IgD-negative memory B cell (primary cell): ENCODE measurements around the gene RAB40C. TPM values are rescaled to one million over a fixed set of nuclear protein-coding genes. Genes with fewer than 3 reads are reported as not detected.

Experiments
- H3K27ac Mint-ChIP-seq, 3 donors: one replicate each; pipeline ENCODE4 v1.8.0; 2020 to 2022; ENCODE audit warnings: mild to moderate bottlenecking in 3 of 3, mixed read lengths in 3 of 3, moderate library complexity in 1 of 3
- H3K27me3 Mint-ChIP-seq: one replicate; pipeline ENCODE4 v1.8.0; 2021; ENCODE audit warnings: mixed read lengths
- H3K36me3 Mint-ChIP-seq: one replicate; pipeline ENCODE4 v1.8.0; 2020; ENCODE audit warnings: mild to moderate bottlenecking, mixed read lengths
- H3K4me1 Mint-ChIP-seq, 3 donors: one replicate each; pipeline ENCODE4 v1.8.0; 2020 to 2022; ENCODE audit warnings: mixed read lengths in 3 of 3, mild to moderate bottlenecking in 1 of 3
- H3K4me3 Mint-ChIP-seq, 4 donors: one replicate each; pipeline ENCODE4 v1.8.0; 2020 to 2022; ENCODE audit warnings: mild to moderate bottlenecking in 4 of 4, mixed read lengths in 4 of 4, moderate library complexity in 3 of 4
- H3K9me3 Mint-ChIP-seq, 3 donors: one replicate each; pipeline ENCODE4 v1.8.0; 2020 to 2021; ENCODE audit warnings: mixed read lengths in 3 of 3, mild to moderate bottlenecking in 1 of 3
- polyA plus RNA-seq: library from polyadenylated mRNA; unstranded; fragments of 300-500 nt; fragmentation: Illumina TruSeq; gene quantifications from one replicate; pipeline ENCODE4 v1.2.3, GENCODE V29; 2021

Gene RAB40C
- polyA plus RNA-seq, 1 donor from 2014 or later = 14.7 TPM

- no peaks in the 10 kb centered on the region for H3K36me3 Mint-ChIP-seq
- peak overlapping the region; percentile 45 to 86 (median 62) for H3K4me3 Mint-ChIP-seq
- no peaks in the 10 kb centered on the region for H3K27me3 Mint-ChIP-seq
- no peaks in the 10 kb centered on the region for H3K9me3 Mint-ChIP-seq
- H3K27ac Mint-ChIP-seq = peak overlapping the region in 1 of 3 donors; percentile 10
- peaks cover 3 to 5% (median 4%) of the 10 kb centered on the region in 3 donors for H3K4me1 Mint-ChIP-seq
These were observed 78.8 kb downstream of the RAB40C start for GRCh38 chr16:668519-669171.

- Mint-ChIP-seq H3K4me3 (peak overlapping the region in 2 of 4 donors; percentile 17 to 58), H3K27me3 (no peaks in the 10 kb centered on the region), H3K36me3 (no peaks in the 10 kb centered on the region), H3K4me1 (peaks cover 3 to 5% (median 4%) of the 10 kb centered on the region in 3 donors), H3K9me3 (no peaks in the 10 kb centered on the region), H3K27ac (peak overlapping the region in 1 of 3 donors; percentile 39)
These were observed 79.8 kb downstream of the RAB40C start for GRCh38 chr16:669666-670065.

- Mint-ChIP-seq H3K36me3 (no peaks in the 10 kb centered on the region), H3K9me3 (no peaks in the 10 kb centered on the region), H3K27me3 (peaks cover 2% of the 10 kb centered on the region), H3K27ac (peak overlapping the region in 1 of 3 donors; percentile 39), H3K4me1 (peaks cover 3 to 5% (median 4%) of the 10 kb centered on the region in 3 donors), H3K4me3 (peak overlapping the region in 1 of 4 donors; percentile 78)
These were observed 80.9 kb downstream of the RAB40C start for GRCh38 chr16:670485-671352.

- H3K4me1 Mint-ChIP-seq = peaks cover 3 to 5% (median 4%) of the 10 kb centered on the region in 3 donors
- H3K36me3 Mint-ChIP-seq = no peaks in the 10 kb centered on the region
- H3K27me3 Mint-ChIP-seq = peaks cover 2% of the 10 kb centered on the region
- H3K27ac Mint-ChIP-seq = no peak overlapping the region
- no peaks in the 10 kb centered on the region for H3K9me3 Mint-ChIP-seq
- H3K4me3 Mint-ChIP-seq = peak overlapping the region in 1 of 4 donors; percentile 78
These were observed 81.7 kb downstream of the RAB40C start for GRCh38 chr16:671353-672131.

- no peak overlapping the region for H3K4me3 Mint-ChIP-seq
These were observed 82.5 kb downstream of the RAB40C start for GRCh38 chr16:672371-672770.

GRCh38 chr16:672851-673250 lies 83.0 kb downstream of the RAB40C start:
- no peaks in the 10 kb centered on the region for H3K9me3 Mint-ChIP-seq
- H3K36me3 Mint-ChIP-seq = no peaks in the 10 kb centered on the region
- peak overlapping the region in 1 of 3 donors; percentile 12 for H3K27ac Mint-ChIP-seq
- peaks cover 0 to 5% (median 4%) of the 10 kb centered on the region in 3 donors for H3K4me1 Mint-ChIP-seq
- H3K4me3 Mint-ChIP-seq = peak overlapping the region in 1 of 4 donors; percentile 38
- peaks cover 5% of the 10 kb centered on the region for H3K27me3 Mint-ChIP-seq

More at GRCh38 chr16:672371-672770, 82.5 kb downstream of the RAB40C start:
- Mint-ChIP-seq H3K36me3 (no peaks in the 10 kb centered on the region), H3K27ac (peak overlapping the region in 1 of 3 donors; percentile 12), H3K9me3 (no peaks in the 10 kb centered on the region), H3K27me3 (peaks cover 5% of the 10 kb centered on the region), H3K4me1 (peaks cover 3 to 9% (median 8%) of the 10 kb centered on the region in 3 donors)

- Mint-ChIP-seq H3K27ac (no peak overlapping the region), H3K4me1 (peaks cover 0 to 5% (median 3%) of the 10 kb centered on the region in 3 donors), H3K27me3 (peaks cover 5% of the 10 kb centered on the region), H3K4me3 (peak overlapping the region in 1 of 4 donors; percentile 29), H3K36me3 (no peaks in the 10 kb centered on the region), H3K9me3 (no peaks in the 10 kb centered on the region)
These were observed 83.6 kb downstream of the RAB40C start for GRCh38 chr16:673399-673991.

- Mint-ChIP-seq H3K4me1 (peaks cover 0 to 9% (median 7%) of the 10 kb centered on the region in 3 donors), H3K27ac (peak overlapping the region in 2 of 3 donors; percentile 42 to 77), H3K9me3 (no peaks in the 10 kb centered on the region), H3K36me3 (no peaks in the 10 kb centered on the region), H3K27me3 (peaks cover 5% of the 10 kb centered on the region), H3K4me3 (peak overlapping the region in 2 of 4 donors; percentile 14 to 35)
These were observed 84.5 kb downstream of the RAB40C start for GRCh38 chr16:674214-674881.

GRCh38 chr16:674968-675883 lies 85.4 kb downstream of the RAB40C start, which contains the start of gene RHBDL1:
RHBDL1 (plus strand) TSS chr16:675671; CDS start chr16:675791, 120 bp downstream.
- H3K36me3 Mint-ChIP-seq = no peaks in the 10 kb centered on the region
- H3K9me3 Mint-ChIP-seq = no peaks in the 10 kb centered on the region
- peak within 1 kb of the TSS in 1 of 3 donors; percentile 42 for H3K27ac Mint-ChIP-seq

GRCh38 chr16:675884-676564 lies 86.2 kb downstream of the RAB40C start:
- Mint-ChIP-seq H3K4me1 (peaks cover 2 to 12% (median 8%) of the 10 kb centered on the region in 3 donors), H3K9me3 (no peaks in the 10 kb centered on the region), H3K27ac (no peak overlapping the region), H3K4me3 (no peak overlapping the region), H3K36me3 (no peaks in the 10 kb centered on the region), H3K27me3 (peaks cover 5% of the 10 kb centered on the region)

More at GRCh38 chr16:674968-675883, 85.4 kb downstream of the RAB40C start, which contains the start of gene RHBDL1:
- Mint-ChIP-seq H3K27me3 (peaks cover 5% of the 10 kb centered on the region), H3K4me1 (peaks cover 0 to 10% (median 8%) of the 10 kb centered on the region in 3 donors), H3K4me3 (peak within 1 kb of the TSS in 3 of 4 donors; percentile 35 to 76 (median 72))

- H3K9me3 Mint-ChIP-seq = no peaks in the 10 kb centered on the region
- peak overlapping the region in 2 of 3 donors; percentile 59 to 71 for H3K27ac Mint-ChIP-seq
- H3K36me3 Mint-ChIP-seq = no peaks in the 10 kb centered on the region
- peaks cover 3 to 13% (median 10%) of the 10 kb centered on the region in 3 donors for H3K4me1 Mint-ChIP-seq
- H3K4me3 Mint-ChIP-seq = peak overlapping the region in 3 of 4 donors; percentile 30 to 76 (median 66)
- peaks cover 5% of the 10 kb centered on the region for H3K27me3 Mint-ChIP-seq
These were observed 86.7 kb downstream of the RAB40C start for GRCh38 chr16:676565-676902.

GRCh38 chr16:676913-677312 lies 87.0 kb downstream of the RAB40C start:
- Mint-ChIP-seq H3K4me3 (peak overlapping the region; percentile 30 to 78 (median 71)), H3K4me1 (peaks cover 3 to 13% (median 13%) of the 10 kb centered on the region in 3 donors), H3K27ac (peak overlapping the region in 2 of 3 donors; percentile 59 to 71), H3K36me3 (no peaks in the 10 kb centered on the region), H3K9me3 (no peaks in the 10 kb centered on the region), H3K27me3 (peaks cover 5% of the 10 kb centered on the region)
